HCT116 (cell line): ENCODE measurements around the gene SPESP1. TPM values are rescaled to one million over a fixed set of nuclear protein-coding genes. Genes with fewer than 3 reads are reported as not detected.
A peak's percentile ranks its signal among the peaks of the same experiment; 100 is the strongest.

Source experiments
- ATAC-seq: fragments of 200-7000 bp; cut with Tn5 transposase; 2 replicates; pipeline ENCODE4 v1.9.1; 2020; ENCODE audit warnings: mild to moderate bottlenecking, moderate library complexity
- BruUV-seq: library from RNA; stranded (reverse); fragments of 400-500 nt; replicated peaks from 2 replicates; lab custom pipeline; 2021; lab: Mats Ljungman, UMichigan
- CTCF ChIA-PET: fragments of 300-600 bp; sonication (Branson Sonifier 250); formaldehyde crosslinking; loops from one replicate; lab custom pipeline; 2021; ENCODE audit warnings: antibody characterized with exemption; lab: Charles Lee
- POLR2A ChIA-PET: fragments of 300-600, 350-600 bp; sonication (Branson Sonifier 250); formaldehyde crosslinking; loops from one replicate; lab custom pipeline; 2021; ENCODE audit warnings: antibody characterized with exemption; lab: Charles Lee
- RAD21 ChIA-PET, 2 experiments: fragments of 300-600 bp; sonication (Branson Sonifier 250); formaldehyde crosslinking; loops; one replicate each; lab custom pipeline; 2023; ENCODE audit warnings: low total read pairs in 2 of 2; ENCODE audit not compliant: uncharacterized antibody in 2 of 2, unreplicated experiment in 2 of 2, low non-redundant PET in 1 of 2; lab: Charles Lee
- DNase-seq: peaks from one replicate; pipeline ENCODE4 v3.0.0-alpha.2; 2010; ENCODE audit warnings: low read depth, low spot score
- H2AFZ ChIP-seq: fragments of 200-600 bp; shearing (Covaris generic), sonication (generic); 2 replicates; pipeline ENCODE4 v1.6.1; 2017; ENCODE audit warnings: low read depth, mixed run types, mixed read lengths, antibody characterized with exemption, low read length; ENCODE audit not compliant: poor library complexity, severe bottlenecking
- H3K27ac ChIP-seq: 2 replicates; pipeline ENCODE4 v1.5.1; 2012; ENCODE audit warnings: low read depth, low read length
- H3K27me3 ChIP-seq: fragments of 200-600 bp; sonication (generic); 2 replicates; pipeline ENCODE4 v1.6.1; 2016; ENCODE audit warnings: mixed run types, low read length, mixed read lengths; ENCODE audit not compliant: insufficient read depth
- H3K36me3 ChIP-seq, 2 experiments: fragments of 200-500 bp in 1 of 2; fragments of 200-600 bp in 1 of 2; sonication (Bioruptor generic) in 1 of 2; sonication (generic) in 1 of 2; 2 replicates each; pipeline versions ENCODE4 v1.5.1 to v1.6.1; 2014 to 2016; ENCODE audit warnings: low read length in 2 of 2, inconsistent platforms in 1 of 2, mixed read lengths in 1 of 2, mixed run types in 1 of 2; ENCODE audit not compliant: insufficient read depth in 2 of 2, control insufficient read depth in 1 of 2
- H3K4me1 ChIP-seq, 2 experiments: fragments of 200-600 bp in 1 of 2; sonication (generic) in 1 of 2; 2 replicates each; pipeline versions ENCODE4 v1.5.1 to v1.6.1; 2012 to 2017; ENCODE audit warnings: low read length in 2 of 2, inconsistent platforms in 1 of 2, mild to moderate bottlenecking in 1 of 2, mixed read lengths in 1 of 2, mixed run types in 1 of 2, moderate library complexity in 1 of 2; ENCODE audit not compliant: insufficient read depth in 2 of 2, control insufficient read depth in 1 of 2
- H3K4me2 ChIP-seq: fragments of 200-600 bp; sonication (generic); 2 replicates; pipeline ENCODE4 v1.6.1; 2017; ENCODE audit warnings: mixed run types, low read length, mixed read lengths
- H3K4me3 ChIP-seq, 2 experiments: fragments of 200-600 bp in 1 of 2; sonication (generic) in 1 of 2; replicated peaks in 1 of 2; 2 replicates each; pipeline ENCODE4 v1.5.1; 2011 to 2016; ENCODE audit warnings: low read length in 2 of 2, control low read depth in 1 of 2, low read depth in 1 of 2, mild to moderate bottlenecking in 1 of 2, mixed read lengths in 1 of 2, mixed run types in 1 of 2
- H3K79me2 ChIP-seq: fragments of 200-600 bp; sonication (generic); 2 replicates; pipeline ENCODE4 v1.6.1; 2017; ENCODE audit warnings: mild to moderate bottlenecking, mixed run types, low read length, moderate library complexity, mixed read lengths; ENCODE audit not compliant: insufficient read depth
- H3K9ac ChIP-seq: fragments of 200-600 bp; sonication (generic); 2 replicates; pipeline ENCODE4 v1.6.1; 2016; ENCODE audit warnings: low read length, mixed read lengths
- H3K9me2 ChIP-seq: fragments of 200-600 bp; sonication (generic), shearing (Covaris generic); 2 replicates; pipeline ENCODE4 v1.6.1; 2017; ENCODE audit warnings: mixed run types, mild to moderate bottlenecking, moderate library complexity; ENCODE audit not compliant: insufficient read depth
- H3K9me3 ChIP-seq, 2 experiments: fragments of 200-500 bp in 1 of 2; fragments of 200-600 bp in 1 of 2; sonication (Bioruptor generic) in 1 of 2; sonication (generic) in 1 of 2; 2 replicates each; pipeline ENCODE4 v1.6.1; 2014 to 2017; ENCODE audit warnings: low read length in 2 of 2, mixed read lengths in 2 of 2, inconsistent platforms in 1 of 2, low read depth in 1 of 2, mild to moderate bottlenecking in 1 of 2, mixed run types in 1 of 2, moderate library complexity in 1 of 2; ENCODE audit not compliant: control insufficient read depth in 1 of 2, insufficient read depth in 1 of 2
- H4K20me1 ChIP-seq: fragments of 200-600 bp; sonication (generic), shearing (Covaris generic); 2 replicates; pipeline ENCODE4 v1.6.1; 2017; ENCODE audit warnings: mixed run types, mild to moderate bottlenecking, moderate library complexity; ENCODE audit not compliant: insufficient read depth
- CBX3 ChIP-seq: IDR thresholded peaks from 2 replicates; pipeline ENCODE4 v1.6.1; 2012; ENCODE audit warnings: low read depth
- CEBPB ChIP-seq: IDR thresholded peaks from 2 replicates; pipeline ENCODE4 v1.6.1; 2012; ENCODE audit warnings: low read depth
- EGR1 ChIP-seq: IDR thresholded peaks from 2 replicates; pipeline ENCODE4 v1.6.1; 2012; ENCODE audit warnings: low read depth
- ELF1 ChIP-seq: IDR thresholded peaks from 2 replicates; pipeline ENCODE4 v1.6.1; 2012; ENCODE audit warnings: low read depth, borderline replicate concordance
- MAX ChIP-seq: IDR thresholded peaks from 2 replicates; pipeline ENCODE4 v1.6.1; 2012
- RAD21 ChIP-seq: IDR thresholded peaks from 2 replicates; pipeline ENCODE4 v1.6.1; 2012; ENCODE audit warnings: low read depth, mild to moderate bottlenecking
- REST ChIP-seq: IDR thresholded peaks from 2 replicates; pipeline ENCODE4 v1.6.1; 2012; ENCODE audit warnings: low read depth
- SIN3A ChIP-seq: IDR thresholded peaks from 2 replicates; pipeline ENCODE4 v1.6.1; 2012; ENCODE audit warnings: low read depth
- SP1 ChIP-seq: IDR thresholded peaks from 2 replicates; pipeline ENCODE4 v1.6.1; 2012; ENCODE audit warnings: low read depth
- TCF7L2 ChIP-seq: IDR thresholded peaks from 2 replicates; pipeline ENCODE4 v1.7.0; 2011; ENCODE audit warnings: borderline replicate concordance, inconsistent platforms; ENCODE audit not compliant: insufficient read depth, insufficient read length; ENCODE audit errors: extremely low read depth
- YY1 ChIP-seq: IDR thresholded peaks from 2 replicates; pipeline ENCODE4 v1.6.1; 2011; ENCODE audit warnings: low read length, low read depth, moderate library complexity, mild to moderate bottlenecking; ENCODE audit not compliant: insufficient replicate concordance; ENCODE audit errors: extremely low read depth
- ZFX ChIP-seq: fragments of 450-650 bp; IDR thresholded peaks from 2 replicates; pipeline ENCODE4 v1.6.1; 2017
- intact Hi-C: fragments of 100-400 bp; cut with micrococcal nuclease; formaldehyde crosslinking; loops from 2 replicates; pipeline ENCODE4 v1.10.0; 2022
- total RNA-seq: library from RNA; stranded (reverse); gene quantifications from one replicate; pipeline ENCODE4 v1.2.1, GENCODE V29; 2021; ENCODE audit not compliant: unreplicated experiment

The SPESP1 gene
- total RNA-seq, 1 experiment from 2014 or later, result not detected

GRCh38 chr15:68935400-68935937 is 5.1 kb downstream of the SPESP1 start:
- TF ChIP-seq TCF7L2 (no peak), EGR1 (no peak)
- no peaks in the 10 kb centered on the region for H3K27me3 ChIP-seq
- peak overlapping the region; percentile 22 for H2AFZ ChIP-seq
- no peaks in the 10 kb centered on the region for H3K9me3 ChIP-seq
- no TSS peak for BruUV-seq
- H3K79me2 ChIP-seq, result no peaks in the 10 kb centered on the region
- no peak overlapping the region for H3K4me2 ChIP-seq
- no peak overlapping the region for H3K9ac ChIP-seq
- no peak overlapping the region for H3K4me3 ChIP-seq
- no peaks in the 10 kb centered on the region for H4K20me1 ChIP-seq
- H3K9me2 ChIP-seq, result no peaks in the 10 kb centered on the region
- ATAC-seq, result no peak
- RAD21 ChIA-PET, result no interaction called here
- intact Hi-C loops, result no loop called here
- CTCF ChIA-PET, result interaction anchor here (2.6 kb wide), 1 partner anchor 11 kb away, joined by 10 read pairs; no protein-coding TSS in a partner anchor
- POLR2A ChIA-PET, result no interaction called here
- no peaks in the 10 kb centered on the region for H3K4me1 ChIP-seq
- no peaks in the 10 kb centered on the region for H3K36me3 ChIP-seq
- H3K27ac ChIP-seq, result no peak overlapping the region
- DNase-seq, result no peak

GRCh38 chr15:68939501-68939900 is 9.2 kb downstream of the SPESP1 start:
- H3K79me2 ChIP-seq, result no peaks in the 10 kb centered on the region
- DNase-seq (no peak), ATAC-seq (no peak)
- no peaks in the 10 kb centered on the region for H3K36me3 ChIP-seq
- H3K4me2 ChIP-seq, result no peak overlapping the region
- no peaks in the 10 kb centered on the region for H3K27me3 ChIP-seq
- POLR2A ChIA-PET, result no interaction called here
- no peaks in the 10 kb centered on the region for H3K9me2 ChIP-seq
- CTCF ChIA-PET, result no interaction called here
- no peak for TF ChIP-seq CEBPB
- TF ChIP-seq CBX3, result no peak
- no peak for TF ChIP-seq MAX
- TF ChIP-seq RAD21, result no peak
- no peak for TF ChIP-seq SIN3A
- TF ChIP-seq ELF1, result no peak
- TF ChIP-seq REST, result no peak
- TF ChIP-seq SP1, result no peak
- TF ChIP-seq YY1, result no peak
- no peak for TF ChIP-seq ZFX
- TF ChIP-seq TCF7L2, result no peak
- no peak for TF ChIP-seq EGR1
- H4K20me1 ChIP-seq, result no peaks in the 10 kb centered on the region
- no peak overlapping the region for H3K4me3 ChIP-seq
- H3K9ac ChIP-seq, result no peak overlapping the region
- no peak overlapping the region for H2AFZ ChIP-seq
- H3K4me1 ChIP-seq, result no peaks in the 10 kb centered on the region
- H3K9me3 ChIP-seq, result no peaks in the 10 kb centered on the region
- no peak overlapping the region for H3K27ac ChIP-seq
- no TSS peak for BruUV-seq
- intact Hi-C loops, result no loop called here
- RAD21 ChIA-PET, result no interaction called here
